Skin of body (tissue), 2 donors: ENCODE data around the gene EVA1C. TPM values are rescaled to one million over a fixed set of nuclear protein-coding genes. Genes with fewer than 3 reads are reported as not detected.
A peak's percentile ranks its signal among the peaks of the same experiment; 100 is the strongest.
"Not testable (repeated sequence)": the region's sequence is repeated elsewhere in the genome, so short reads cannot be mapped to it uniquely, and the experiment has no call there.

Experiments used
- DNase-seq: peaks from one replicate; lab custom pipeline; 2025; lab: John Stamatoyannopoulos, UW
- total RNA-seq: library from RNA; depleted of rRNA; stranded (reverse); fragments of >200 nt; gene quantifications from one replicate; pipeline ENCODE4 v1.2.3, GENCODE V29; 2014

Gene EVA1C
- total RNA-seq, 1 donor from 2014 or later, result 5.3 TPM

DNA sequence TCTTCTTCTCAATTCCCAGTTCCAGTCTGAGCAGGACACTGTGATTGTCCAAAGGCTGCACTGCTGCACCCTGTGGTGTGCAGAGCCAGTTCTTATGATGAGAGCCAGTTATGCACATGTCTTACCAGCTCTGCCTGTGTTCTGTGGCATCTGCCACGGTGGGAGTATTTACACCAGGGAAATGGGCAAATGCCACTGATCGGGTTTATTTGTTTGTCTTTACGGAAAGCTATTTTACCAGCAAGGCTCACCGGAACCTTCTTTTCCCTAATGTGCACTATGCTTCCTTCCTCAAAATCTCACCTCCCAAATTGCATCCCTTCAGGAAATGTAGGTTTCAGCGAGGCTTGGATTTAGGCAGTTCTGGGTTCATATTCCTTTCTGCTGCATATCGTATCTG lies 49.0 kb downstream of the EVA1C start:
- DNase-seq, result no peak

DNA sequence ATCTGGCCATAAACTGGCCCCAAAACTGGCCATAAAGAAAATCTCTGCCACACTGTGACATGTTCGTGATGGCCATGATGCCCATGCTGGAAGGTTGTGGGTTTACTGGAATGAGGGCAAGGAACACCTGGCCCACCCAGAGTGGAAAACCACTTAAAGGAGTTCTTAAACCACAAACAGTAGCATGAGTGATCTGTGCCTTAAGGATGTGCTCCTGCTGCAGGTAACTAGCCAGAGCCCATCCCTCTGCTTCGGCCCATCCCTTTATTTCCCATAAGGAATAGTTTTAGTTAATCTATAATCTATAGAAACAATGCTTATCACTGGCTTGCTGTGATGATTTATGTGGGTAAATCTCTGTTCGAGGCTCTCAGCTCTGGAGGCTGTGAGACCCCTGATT lies 50.1 kb downstream of the EVA1C start:
- DNase-seq, result not testable (repeated sequence)

DNA sequence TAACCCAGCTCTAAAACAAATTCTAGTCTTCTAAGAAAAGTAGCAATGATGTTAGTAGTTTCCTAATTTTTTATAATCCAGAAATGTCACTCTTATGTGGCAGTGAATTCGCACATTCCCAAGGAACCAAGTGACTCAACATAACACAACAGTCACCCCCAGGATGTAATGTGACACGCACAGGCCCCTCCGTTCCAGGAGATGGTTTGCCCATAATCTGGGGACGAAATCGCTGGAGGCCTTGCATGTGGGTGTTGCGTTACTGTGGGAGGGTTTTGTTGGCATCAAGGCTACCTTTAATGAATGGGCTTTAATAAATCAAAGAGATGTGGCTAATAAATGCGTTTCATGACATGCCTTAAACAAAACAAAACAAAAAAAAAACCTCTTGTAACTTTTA lies 50.9 kb downstream of the EVA1C start:
- DNase-seq, result no peak

GRCh38 chr21:32463889-32464300 lies 51.4 kb downstream of the EVA1C start:
- no peak for DNase-seq

DNA sequence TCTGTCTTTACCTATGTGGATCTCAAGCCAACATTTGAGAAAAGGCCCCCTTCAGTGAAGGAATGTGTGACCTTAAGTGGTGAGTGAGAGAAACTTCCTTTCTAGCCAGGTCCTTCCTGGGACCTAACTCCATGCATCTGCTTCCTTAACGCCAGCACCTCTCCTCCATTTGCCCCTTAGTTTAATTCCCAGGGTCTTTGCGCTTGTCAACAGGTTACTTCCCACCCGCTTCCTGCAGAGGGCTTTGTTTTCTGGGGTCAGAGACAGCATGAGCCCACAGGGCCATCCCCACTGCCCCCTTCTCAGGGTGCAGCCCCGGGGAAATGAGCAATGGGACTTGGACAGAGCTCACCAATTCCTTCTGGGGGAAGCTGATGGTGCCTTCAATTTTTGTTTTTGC lies 54.8 kb downstream of the EVA1C start:
- no peak for DNase-seq

DNA sequence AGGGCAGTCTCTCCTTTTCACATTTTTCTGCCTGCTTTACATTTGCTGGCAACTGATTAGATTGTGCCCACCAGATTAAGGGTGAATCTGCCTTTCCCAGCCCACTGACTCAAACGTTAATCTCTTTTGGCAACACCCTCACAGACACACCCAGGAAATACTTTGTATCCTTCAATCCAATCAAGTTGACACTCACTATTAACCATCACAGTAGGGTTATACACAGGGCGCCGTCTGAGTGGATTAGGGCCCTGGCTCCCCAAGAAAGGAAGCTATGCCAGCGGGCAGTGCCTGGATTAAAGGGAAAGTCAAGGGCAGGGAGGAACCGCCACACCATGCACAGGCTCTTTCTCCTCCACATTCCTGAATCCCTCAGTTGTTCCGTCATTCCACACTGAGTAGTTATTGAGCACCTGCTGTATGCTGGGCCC lies 56.2 kb downstream of the EVA1C start:
- DNase-seq, result no peak

DNA sequence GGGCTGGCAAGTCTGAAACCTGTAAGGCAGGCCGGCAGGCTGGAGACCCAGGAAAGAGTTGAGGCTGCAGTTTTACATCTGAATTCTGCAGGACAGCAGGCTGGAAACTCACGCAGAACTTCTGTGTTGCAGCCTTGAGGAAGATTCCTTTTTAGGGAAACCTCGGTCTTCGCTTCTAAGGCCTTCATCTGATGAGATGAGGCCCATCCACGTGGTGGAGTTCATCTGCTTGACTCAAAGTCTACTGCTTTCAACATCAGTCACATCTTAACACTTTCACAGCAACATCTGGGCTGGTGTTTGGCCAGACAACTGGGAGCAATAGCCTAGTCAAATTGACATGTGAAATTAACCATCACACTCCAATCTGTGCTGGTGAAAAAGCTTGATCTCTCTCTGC lies 57.1 kb downstream of the EVA1C start:
- DNase-seq, result no peak

GRCh38 chr21:32470206-32470605 lies 57.7 kb downstream of the EVA1C start:
- no peak for DNase-seq

- no peak for DNase-seq
These were observed 60.6 kb downstream of the EVA1C start for GRCh38 chr21:32472890-32473765.

DNA sequence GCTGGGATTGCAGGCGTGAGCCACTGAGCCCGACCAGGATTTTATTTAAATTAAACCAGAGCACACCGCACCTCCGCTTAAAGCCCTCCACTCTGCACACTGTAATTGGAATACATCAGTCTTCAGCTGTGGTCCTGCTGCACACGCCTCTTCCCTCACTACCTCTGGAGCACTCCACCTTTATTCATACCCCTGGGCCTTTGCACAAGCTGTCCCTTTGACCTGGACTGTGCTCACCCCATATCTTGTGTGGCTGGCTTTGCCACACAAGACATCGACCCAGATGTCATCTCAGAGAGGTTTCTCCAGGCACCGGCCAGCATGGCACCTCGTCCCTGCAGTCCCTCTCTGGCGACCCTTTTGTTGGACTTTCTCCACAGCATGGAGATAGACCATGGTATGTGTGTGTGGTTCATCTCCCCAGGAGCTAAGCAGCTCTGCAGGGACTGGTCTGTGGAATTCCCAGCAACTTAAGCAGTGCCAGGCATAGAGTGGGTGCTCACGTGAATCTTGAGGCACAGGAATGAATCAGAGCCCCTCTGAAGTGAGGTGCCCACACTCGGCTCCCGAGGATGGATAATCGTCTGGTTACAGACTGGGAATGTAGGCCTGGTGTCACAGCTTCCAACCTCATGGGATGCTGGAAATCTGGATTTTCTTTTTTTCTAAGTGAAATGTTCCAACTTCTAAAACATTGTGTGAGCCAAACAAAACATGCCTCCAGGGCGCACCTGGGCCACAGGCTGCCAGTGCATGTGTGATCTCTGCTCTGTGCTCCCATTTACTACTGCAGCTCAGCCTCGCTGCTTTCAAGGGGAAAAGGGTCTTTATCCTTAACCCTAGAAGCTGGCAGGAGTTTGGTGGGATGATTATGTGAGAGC lies 61.9 kb downstream of the EVA1C start:
- DNase-seq, result no peak

- DNase-seq, result peak; percentile 47
These were observed 62.8 kb downstream of the EVA1C start for GRCh38 chr21:32475162-32475812.

- DNase-seq, result no peak
These were observed 64.3 kb downstream of the EVA1C start for GRCh38 chr21:32476661-32477423.

- no peak for DNase-seq
These were observed 64.9 kb downstream of the EVA1C start for GRCh38 chr21:32477424-32477745.

DNA sequence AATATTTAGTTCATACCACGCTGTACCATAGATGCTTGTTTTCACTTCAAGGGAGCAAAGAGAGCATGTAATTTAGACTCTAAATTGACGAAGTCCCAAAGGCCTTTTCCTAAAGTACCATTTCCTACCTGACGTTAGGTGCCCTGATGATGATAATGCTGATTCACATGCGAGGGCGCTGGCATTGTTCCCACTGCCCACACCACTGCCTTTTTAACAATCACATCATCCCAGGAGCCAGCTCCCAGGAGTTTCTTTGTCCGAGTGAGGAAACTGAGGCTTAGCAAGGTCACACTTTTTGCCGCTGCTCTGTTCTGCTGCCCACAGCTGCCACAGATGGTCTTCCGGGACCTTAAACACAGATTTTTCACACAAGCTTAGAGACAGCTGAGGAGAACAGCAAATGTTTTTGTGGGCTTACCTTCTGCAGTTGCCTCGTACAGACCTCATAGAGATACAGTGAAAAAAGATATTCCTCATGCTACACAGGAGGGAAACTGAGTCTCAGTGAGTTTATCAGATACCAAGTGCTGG lies 69.4 kb downstream of the EVA1C start:
- no peak for DNase-seq

DNA sequence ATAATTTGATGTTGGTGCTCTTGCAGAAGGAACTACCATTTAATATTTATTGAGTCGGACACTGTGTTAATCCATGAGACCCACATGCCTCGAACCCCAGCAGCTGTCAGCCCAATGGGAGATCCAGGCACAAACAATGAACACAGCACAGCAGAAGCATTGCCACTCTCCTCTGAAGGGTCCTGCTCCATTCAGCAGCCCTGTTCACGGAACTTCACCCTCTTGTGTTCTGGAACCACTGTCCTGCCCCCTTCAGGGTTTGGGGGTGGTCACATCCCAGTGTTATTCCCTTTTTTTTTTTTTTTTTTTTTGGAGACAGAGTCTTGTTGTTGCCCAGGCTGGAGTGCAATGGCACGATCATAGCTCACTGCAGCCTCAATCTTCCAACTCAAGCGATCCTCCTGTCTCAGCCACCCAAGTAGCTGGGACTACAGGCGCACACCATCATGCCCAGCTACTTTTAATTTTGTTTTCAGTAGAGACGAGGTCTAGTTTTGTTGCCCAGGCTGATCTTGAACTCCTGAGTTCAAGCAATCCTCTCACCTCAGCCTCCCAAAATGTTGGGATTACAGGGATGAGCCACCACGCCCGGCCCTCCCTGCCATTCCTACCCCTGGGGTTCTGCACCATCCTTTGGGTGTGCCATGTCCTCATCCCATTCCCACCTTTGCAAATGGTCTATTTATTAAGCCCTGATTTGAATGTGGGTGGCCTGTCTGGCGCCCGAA lies 70.2 kb downstream of the EVA1C start:
- no peak for DNase-seq

GRCh38 chr21:32483293-32483595 lies 70.7 kb downstream of the EVA1C start:
- no peak for DNase-seq

DNA sequence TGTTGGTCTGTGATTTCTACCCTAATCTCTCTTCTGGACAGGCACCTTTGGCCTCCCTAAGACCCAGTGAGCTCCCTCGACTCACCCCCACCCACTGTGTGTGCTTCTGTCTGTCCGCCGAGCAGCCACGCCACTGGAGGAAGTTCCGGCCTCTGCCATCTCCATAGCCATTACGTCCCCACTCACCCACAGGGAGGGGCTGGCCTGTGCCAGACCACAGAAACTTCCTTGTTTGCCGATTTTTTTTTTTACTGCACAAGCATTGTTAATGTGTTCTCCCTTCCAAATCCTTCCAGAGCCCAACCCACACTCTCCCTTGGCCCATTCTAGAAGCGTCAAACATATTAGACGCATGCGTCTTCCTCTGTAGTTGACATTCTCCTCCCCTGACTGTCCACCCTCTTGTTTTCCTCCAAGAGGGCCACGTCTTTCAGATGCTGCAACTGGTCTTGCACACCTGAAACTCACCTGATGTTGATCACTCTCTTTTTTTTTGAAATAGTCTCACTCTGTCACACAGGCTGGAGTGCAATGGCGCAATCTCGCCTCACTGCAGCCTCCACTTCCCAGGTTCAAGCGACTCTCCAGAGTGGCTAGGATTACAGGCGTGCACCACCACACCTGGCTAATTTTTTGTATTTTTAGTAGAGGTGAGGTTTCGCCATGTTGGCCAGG lies 72.3 kb downstream of the EVA1C start:
- DNase-seq, result no peak

- no peak for DNase-seq
These were observed 79.9 kb downstream of the EVA1C start for GRCh38 chr21:32492376-32492775.

GRCh38 chr21:32494934-32495709 lies 82.6 kb downstream of the EVA1C start:
- DNase-seq, result no peak
